Measurements from ENCODE around the gene PRIM2.
"Not testable (repeated sequence)": the region's sequence is repeated elsewhere in the genome, so short reads cannot be mapped to it uniquely, and the experiment has no call there.

Gene PRIM2

DNA sequence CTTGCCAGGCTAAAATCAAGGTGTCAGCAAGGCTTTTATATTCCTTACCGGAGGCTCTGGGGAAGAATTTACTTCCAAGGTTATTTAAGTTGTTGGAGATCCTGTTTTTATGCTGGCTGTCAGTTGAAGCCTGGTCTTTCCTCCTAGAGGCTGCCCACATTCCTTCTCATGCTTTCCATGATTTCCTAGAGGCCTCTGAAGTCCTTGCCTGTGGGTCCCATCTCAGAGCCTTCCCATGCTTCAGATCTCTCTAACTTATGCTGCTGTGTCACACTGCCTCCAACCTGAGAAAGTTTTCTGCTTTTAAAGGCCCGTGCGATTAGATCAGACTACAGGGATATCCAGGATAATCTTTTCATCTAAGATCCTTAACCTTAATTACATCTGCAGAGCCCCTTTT, 198.4 kb downstream of the PRIM2 start:
- not testable (repeated sequence) for DNase-seq

DNA sequence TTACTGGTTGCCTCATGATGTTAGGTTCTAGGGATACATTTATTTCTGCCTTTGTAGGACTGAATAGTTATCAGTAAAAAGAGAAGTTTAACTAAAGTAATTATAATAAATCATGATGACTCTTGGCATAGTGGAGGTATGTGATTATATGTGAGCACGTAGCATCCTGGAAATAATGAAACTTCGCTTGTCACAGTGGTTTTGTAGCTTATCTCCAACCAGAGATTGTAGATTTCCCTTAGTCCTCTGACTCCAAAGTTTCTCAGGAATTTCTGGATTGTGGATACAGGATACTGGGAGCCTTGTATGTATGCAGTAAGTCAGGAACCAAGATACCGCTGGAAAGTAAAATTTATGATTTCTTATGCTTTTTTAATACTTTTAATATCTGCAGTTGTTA, 199.3 kb downstream of the PRIM2 start:
- not testable (repeated sequence) for DNase-seq

DNA sequence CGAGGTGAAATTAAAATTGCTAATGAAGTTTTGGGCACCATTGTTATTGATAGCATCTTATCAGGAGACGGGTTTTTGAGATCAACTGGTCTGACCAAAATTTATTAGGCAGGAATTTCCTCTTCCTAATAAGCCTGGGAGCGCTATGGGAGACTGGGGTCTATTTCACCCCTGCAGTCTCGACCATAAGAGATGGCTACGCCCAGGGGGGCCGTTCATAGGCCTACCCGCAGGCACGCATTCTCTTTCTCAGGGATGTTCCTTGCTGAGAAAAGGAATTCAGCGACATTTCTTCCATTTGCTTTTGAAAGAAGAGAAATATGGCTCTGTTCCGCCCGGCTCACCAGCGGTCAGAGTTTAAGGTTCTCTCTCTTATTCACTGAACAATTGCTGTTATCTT, 201.8 kb downstream of the PRIM2 start:
- DNase-seq: not testable (repeated sequence)

DNA sequence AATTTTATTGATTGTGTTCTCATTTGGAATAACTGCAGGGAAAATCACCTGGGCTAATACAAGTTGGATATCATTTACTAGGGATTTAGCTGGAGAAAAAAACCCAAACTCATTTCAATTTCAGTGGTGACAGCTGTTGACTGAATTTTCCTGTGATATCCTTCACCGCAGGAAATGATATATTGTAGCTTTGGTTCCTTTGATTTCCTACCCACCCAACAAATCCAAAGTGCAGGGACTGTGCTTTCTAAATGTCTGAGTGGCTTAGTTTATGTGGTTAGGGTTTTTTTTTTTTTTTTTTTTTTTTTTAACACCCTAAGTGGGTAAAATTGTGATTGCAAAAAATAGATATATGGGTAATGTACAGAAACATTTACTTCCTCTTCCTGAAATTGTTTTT, 203.7 kb downstream of the PRIM2 start:
- not testable (repeated sequence) for DNase-seq

DNA sequence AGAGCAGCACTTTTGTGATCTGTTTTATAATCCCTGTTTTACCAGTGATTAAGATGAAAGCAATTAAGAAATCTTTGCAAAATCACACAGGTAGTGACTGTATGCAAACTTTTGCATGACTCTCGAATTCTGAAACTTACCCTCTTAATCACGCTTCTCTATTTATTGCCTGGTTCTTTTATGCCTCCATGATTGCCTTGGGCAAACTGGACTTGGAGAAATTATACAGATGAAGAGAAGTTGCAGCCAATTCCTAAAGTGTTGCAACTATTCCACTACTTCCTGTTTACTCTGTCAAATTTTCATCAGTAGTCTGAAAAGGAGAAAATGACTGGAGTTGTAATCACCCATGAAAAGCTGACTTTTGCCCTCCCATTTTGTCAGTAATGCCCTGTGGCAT, 205.8 kb downstream of the PRIM2 start:
- DNase-seq: not testable (repeated sequence)

DNA sequence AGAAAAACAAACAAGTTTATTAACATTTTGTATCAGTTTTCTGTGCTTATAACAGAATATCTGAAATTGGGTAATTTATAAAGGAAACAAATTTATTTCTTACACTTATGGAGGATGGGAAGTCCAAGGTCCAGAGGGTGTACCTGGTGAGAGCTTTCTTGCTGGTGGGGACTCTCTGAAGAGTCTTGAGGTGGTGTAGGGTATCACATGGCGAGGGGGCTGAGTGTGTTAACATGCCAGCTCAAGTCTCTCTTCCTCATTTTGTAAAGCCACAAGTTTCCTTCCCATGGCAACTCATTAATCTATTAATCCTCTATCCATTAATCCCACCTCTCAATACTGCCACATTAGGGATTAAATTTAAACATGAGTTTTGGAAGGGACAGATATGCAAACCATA, 212.3 kb downstream of the PRIM2 start:
- not testable (repeated sequence) for DNase-seq

DNA sequence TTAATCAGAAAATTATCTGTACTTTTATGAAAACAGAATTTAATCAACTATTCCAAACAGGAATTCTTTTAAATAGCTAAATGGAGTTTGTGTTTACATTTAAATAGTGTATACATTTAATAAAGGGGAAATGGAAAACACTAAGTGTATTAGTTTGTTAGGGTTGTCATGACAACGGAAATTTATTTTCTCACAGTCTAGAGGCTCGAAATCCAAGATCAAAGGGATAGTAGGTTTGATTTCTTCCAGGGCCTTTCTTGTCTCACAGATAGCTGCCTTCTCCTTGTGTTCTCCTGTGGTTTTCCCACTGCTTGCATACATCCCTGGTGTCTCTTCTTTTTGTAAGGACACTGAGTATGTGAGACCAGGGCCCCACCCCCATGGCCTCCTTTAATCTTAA, 215.2 kb downstream of the PRIM2 start:
- DNase-seq: not testable (repeated sequence)

DNA sequence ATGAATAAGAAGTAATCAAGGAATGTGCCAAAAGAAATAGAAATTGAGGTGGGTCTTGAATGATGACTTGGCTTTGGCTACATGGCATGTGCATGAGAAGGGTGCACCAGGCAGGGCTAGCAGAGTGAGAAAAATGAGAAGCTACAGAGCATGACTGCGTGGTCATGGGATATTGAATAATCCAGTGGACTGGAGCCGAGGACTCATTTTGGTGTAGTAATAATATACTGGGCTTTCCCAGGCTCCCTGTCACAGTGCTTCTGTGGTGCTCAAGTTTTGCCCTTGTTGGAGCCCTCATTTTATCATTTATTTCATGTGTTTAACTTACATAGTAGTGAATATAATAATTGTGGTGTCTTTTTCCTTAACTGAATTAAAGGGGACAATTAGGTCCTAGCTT, 217.7 kb downstream of the PRIM2 start:
- not testable (repeated sequence) for DNase-seq

DNA sequence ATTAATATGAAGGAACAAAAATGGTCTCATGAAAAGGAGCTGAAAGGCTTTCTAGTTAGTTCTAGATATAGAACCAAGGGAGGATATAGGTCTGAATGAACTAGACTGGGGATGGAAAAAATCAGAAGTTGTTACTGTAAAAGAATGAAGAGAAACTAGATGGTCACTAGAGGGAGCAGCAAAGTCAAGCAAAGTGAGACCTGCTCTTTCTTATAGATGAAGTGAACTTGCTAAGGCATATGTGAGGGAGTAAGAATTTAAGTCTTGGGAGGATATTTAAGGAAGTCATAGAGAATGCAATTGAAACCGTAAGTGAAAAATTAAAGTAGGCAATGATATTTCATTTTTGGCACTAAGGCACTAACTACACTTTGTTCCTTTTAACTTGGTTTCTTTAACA, 218.6 kb downstream of the PRIM2 start:
- peak; percentile 50 for DNase-seq

DNA sequence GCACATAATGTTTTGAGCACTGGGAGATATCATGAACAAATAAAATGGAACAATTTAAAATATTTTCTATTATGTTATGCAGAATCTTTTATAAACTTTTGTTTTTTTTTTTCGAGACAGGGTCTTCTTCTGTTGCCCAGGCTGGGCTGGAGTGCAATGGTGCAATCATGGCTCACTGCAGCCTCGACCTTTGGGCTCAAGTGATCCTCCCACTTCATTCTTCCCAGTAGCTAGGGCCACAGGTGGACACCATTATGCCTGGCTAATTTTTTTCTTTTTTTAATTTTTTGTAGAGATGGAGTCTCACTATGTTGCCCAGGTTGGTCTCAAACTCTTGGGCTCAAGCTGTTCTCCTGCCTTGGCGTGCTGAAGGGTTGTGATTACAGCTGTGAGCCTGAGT, 220.5 kb downstream of the PRIM2 start:
- DNase-seq: not testable (repeated sequence)

DNA sequence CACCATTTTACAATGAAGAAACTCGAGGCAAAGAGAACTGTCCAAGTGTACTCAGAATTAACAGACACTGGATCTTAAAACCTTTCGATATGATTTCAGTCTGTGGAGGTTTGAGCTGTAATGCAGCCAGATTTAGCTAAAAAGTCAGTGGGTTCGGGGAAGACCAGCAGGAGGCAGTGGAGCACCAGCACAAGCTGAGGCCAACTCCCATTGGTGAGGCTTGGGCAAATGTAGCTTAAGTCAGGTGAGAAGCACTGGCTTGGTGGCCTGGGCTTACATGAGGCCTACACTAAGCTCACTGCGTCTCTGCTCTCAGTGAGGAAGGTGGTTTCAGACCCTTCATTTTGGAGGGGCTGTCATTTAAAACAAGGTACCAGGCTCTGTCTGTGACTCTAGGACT, 234.5 kb downstream of the PRIM2 start:
- not testable (repeated sequence) for DNase-seq

DNA sequence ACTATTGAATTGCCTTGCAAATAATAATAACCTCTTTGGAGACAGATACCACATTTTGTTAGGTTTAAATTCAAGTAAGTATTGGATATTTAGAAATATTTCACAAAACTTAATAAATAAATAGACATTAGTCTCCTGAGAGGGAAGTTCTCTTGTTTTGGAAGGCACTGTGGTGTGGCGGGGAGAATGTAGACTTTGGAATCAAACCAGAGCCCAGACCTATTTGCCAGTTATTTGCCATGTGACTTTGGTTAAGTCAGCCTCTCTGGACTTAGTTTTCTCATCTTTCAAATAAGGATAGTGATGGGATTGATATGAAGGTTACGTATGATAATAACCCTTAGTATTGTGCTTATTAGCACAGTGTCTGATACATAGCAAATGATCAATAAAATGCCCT, 240.4 kb downstream of the PRIM2 start:
- not testable (repeated sequence) for DNase-seq

DNA sequence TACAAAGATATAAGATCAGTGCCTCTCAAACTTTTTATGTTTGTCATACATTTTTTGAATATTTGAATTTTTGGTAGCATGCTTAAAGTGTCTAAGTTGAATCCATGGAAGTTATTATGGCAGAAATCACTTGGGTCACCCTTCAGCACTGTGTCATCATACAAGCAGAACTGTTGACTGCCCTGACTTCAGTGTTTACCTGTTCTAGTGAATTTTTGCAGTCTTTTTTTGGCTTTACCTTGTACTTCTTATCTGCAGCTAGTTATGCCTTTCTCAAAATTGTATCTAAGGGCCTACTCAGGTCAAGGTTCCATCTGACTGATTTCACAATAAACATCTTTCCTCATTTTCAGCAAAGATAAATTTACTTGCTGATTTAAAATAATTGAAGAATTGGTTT, 241.7 kb downstream of the PRIM2 start:
- DNase-seq: not testable (repeated sequence)

DNA sequence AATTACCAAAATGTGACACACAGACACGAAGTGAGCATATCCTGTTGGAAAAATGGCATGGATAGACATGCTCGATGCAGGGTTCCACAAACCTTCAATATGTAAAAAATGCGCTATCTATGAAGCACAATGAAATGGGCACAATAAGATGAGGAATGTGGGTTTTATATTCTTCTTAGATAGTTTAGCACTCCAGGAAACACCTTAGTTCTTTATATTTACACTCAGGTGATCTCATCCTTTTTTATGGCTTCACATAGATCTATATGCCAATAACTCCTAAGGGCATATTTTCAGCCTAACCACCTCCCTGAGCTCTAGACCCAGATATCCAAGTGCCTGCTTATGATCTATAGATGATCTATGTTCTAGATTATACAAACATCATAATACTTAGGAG, 244.8 kb downstream of the PRIM2 start:
- not testable (repeated sequence) for DNase-seq

DNA sequence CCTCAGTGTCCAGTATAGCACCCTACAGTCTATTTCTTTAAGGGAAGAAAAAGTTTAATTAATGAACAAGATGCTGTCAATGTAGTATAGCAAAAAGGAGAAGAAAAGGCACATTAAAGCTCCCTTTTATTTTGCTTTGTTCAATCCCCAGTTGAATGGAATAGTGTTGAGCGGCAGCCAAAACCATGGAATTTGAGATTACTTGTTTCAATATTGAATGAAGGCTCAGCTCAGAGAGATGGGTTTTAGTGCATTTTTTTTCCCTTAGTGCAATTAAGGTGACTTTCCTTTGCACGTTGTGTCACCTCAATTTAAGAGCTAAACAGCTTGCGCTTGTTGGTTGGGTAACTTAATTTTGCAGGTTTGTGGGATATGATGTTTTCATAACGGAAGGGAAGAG, 254.7 kb downstream of the PRIM2 start:
- DNase-seq: not testable (repeated sequence)

DNA sequence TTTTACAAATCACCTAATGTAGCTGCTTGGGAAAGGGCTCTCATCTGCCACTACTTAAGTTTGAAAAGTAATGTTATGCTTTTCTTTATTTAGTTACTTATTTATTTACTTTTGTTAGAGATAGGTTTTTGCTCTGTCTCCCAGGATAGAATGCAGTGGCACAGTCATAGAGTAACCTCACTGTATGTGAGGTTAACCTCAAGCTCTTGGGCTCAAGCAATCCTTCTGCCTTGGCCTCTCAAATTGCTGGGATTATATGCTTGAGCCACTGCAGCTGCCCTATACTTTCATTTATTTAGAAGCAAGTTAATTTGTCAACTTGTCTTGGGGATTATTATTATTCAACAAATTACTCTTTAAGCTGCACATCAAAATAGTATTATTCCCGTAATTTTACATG, 255.4 kb downstream of the PRIM2 start:
- not testable (repeated sequence) for DNase-seq

DNA sequence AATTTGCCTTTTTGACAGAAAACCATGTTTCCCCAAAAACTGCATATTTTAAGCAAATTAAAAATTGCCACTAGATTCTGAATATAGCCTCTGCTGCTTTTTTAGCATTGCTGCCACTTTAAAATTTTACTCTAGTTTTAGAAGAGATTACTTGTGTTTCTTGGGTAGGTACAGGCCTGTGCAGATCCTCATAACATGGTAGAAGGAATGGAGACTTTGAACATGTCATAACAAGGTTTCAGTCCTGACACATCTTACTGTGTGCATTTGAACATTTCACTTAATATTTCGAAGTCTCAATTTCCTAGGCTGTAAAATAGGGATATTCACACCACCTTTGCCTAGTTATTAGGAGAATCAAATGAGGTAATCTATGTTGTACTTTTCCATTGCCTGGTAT, 259.6 kb downstream of the PRIM2 start:
- DNase-seq: not testable (repeated sequence)

DNA sequence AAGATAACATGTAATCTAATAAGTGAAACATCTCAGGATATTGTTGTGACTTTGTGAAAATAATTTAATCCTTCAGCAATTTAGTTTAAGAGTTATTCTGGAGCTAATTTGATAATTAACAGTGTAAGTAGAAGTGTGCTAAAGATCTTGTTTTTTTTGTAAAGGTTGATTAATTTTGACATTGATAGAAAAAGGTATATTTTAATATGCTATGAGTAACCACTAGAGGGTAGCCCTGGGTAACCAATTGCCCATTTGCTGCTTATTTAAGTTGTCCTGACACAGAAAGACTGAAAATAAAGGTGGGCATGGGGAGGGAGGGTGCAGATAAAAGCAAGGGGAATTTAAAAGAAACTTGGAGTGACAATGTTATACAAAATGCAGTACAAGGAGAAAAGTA, 262.1 kb downstream of the PRIM2 start:
- not testable (repeated sequence) for DNase-seq

DNA sequence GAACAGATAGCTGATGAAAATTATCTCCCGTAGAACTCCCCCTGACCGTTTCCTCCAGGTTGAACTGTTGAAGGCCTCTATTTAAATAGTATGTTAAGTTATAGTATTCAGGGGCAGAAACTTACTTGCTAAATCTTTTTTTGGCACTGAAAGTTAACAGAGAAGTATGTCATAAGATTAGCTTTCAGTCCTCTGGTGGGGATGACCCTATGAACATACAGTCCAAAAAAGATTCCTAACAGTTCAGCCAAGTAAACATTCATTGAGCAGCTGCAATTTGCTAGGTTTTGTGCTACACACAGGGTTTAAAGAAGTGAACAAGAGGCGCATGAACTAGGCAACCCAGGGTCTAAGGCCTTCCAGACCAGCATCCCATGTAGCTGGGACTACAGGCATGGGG, 264.2 kb downstream of the PRIM2 start:
- DNase-seq: not testable (repeated sequence)

DNA sequence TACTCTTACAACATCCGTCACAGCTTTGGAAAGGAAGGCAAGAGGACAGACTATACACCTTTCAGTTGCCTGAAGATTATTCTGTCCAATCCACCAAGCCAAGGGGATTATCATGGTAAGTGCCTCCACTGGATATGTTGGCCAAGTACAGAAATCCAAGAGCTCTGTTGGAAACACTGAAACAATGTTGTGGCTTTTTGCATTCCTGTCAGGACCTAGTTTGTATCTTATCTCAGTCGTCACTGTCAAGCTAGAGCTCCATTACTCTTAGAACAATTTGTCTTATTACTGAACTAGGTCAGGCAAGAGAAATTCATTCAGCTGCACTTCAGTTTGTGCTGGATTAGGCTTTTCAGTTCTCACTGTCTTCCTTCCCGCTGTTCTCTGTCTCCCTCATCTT, 283.7 kb downstream of the PRIM2 start:
- not testable (repeated sequence) for DNase-seq

DNA sequence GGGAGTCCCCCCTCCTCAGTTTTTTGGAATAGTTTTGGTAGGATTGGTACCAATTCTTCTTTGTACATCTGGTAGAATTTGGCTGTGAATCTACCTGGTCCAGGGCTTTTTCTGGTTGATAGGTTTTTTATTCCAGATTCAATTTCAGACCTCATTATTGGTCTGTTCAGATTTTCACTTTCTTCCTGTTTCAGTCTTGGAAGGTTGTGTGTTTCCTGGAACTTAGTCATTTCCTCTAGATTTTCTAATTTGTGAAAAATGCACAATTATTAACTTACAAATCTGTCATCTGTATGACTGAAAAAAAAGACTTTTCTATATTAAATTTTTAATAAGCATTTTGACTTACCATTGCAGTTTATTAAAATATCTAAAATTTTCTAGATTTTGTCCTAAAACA, 287.9 kb downstream of the PRIM2 start:
- DNase-seq: peak; percentile 26

DNA sequence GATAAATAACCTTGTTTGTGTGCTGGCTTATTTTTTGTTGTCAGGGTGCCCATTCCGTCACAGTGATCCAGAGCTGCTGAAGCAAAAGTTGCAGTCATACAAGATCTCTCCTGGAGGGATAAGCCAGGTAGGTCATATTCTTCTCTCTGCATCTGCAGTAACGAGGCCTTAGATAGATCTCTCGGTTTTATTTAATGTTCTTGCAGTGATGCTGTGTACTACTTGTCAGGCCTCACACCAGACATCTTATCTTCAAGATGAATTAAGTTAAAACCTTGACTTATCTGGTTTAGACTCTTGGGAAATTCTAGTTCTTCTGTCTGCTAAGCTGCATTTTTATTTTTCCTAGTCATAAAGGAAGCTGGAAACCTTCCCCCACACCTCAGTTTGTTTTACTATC, 288.9 kb downstream of the PRIM2 start:
- DNase-seq: not testable (repeated sequence)

DNA sequence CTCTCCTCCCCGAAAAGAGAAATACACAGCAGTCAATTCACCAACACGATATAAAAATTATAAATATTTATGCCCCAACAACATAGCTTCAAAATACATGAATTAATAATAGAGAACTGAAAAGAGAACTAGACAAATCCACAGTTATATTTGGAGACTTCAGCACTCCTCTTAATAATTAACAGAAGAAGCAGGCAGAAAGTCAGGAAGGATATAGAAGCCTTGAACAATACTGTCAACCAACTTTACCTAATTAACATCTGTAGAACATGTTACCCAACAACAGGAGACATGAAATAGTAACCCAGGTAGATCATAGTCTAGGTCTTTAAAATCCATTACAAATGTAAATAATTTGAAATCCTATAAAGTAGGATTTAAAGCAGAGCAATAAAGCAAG, 293.2 kb downstream of the PRIM2 start:
- not testable (repeated sequence) for DNase-seq

DNA sequence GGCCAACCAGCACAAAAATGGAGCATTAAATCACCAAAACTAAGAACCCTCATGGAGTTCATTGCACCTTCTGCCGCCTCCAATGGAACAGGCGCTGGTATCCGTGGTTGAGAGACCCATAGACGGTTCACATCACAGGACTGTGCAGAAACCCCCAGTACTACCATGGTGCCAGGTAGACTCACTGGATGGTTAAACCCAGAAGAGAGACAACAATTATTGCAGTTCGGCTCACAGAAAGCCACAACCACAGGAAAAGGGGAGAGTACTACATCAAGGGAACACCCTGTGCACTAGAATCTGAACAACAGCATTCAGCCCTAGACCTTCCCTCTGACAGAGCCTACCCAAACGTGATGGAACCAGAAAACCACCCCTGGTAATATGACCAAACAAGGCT, 301.5 kb downstream of the PRIM2 start:
- DNase-seq: not testable (repeated sequence)

DNA sequence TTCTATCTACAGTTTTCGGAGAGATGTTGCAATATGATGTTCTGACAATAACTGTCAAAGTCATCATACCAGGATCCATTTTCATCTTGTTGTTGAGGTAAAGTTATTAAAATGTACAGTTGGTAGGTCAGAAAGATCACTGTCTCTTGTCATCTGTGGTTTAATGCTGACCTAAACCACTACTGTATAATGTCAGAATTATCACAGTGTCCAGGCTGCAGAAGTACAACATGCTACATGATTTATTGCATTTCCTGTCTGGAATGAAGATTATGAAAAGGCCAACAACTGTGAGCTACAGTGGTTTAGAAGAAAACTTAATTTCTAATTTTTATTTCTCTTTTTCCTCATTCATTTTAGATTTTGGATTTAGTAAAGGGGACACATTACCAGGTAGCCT, 314.3 kb downstream of the PRIM2 start:
- DNase-seq: not testable (repeated sequence)

DNA sequence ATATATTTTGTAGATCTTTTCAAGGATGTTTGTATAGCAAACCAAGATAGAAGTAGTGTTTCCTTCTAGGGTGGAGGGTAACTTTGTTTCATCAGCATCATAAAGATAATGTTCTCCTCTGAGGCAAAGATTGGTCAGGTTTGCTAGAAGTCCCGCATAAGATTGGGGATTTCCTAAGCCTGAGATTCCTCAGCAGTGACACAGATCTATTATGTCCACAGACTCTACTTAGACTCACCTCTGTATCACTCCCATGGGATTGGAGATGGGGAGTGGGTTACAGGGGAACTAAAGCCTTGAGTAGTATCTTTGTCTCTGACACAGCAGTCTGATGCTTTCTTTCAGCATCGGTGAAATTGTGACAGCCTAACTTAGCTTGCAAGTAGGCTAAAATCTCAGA, 341.1 kb downstream of the PRIM2 start:
- not testable (repeated sequence) for DNase-seq
